ENCODE data around the gene PTPN9.
"Not testable (repeated sequence)": the region's sequence is repeated elsewhere in the genome, so short reads cannot be mapped to it uniquely, and the experiment has no call there.

PTPN9 gene

GRCh38 chr15:75582943-75583342 lies 3.8 kb upstream of the PTPN9 start:
- DNase-seq = not testable (repeated sequence)

- no peak for DNase-seq
Observed at GRCh38 chr15:75578173-75578947, 755 bp downstream of the PTPN9 start.

DNA sequence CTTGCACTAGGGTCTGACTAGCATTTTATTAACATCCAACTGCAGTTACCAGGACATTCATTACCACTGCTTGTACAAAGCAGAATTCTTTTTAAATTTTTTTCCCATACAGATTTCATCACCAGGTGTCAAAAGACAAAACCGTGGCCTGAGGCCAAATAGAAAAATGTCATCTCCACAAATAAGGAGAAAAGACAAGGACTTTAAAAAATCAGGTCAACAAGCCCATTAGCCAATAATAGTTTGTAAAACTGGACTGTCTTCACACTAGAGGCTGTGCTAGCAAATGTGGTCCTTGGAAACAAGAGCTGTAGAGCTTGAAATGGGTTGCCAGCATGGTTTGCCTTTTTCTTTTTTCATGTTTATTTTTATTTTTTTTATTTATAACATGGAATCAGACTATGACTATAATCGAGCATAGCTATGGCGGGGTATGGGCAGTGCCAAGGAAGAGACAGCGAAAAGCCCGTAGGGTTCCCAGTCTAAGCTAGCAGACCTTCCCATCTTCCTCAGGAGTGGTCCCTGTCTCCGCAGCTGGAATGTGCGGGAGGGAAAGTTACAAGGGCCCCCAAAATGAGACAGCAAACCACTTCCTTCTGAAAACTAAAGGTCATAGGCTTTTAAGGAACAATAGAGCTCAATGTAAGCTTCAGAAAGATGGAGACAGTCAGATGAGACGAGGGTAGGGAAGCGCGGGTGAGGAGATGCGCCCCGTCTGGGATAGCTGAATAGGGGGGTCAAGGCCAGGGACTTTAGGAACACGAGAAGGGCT lies 1.5 kb downstream of the PTPN9 start:
- DNase-seq = no peak

GRCh38 chr15:75573648-75574384 lies 5.3 kb downstream of the PTPN9 start:
- no peak for DNase-seq

DNA sequence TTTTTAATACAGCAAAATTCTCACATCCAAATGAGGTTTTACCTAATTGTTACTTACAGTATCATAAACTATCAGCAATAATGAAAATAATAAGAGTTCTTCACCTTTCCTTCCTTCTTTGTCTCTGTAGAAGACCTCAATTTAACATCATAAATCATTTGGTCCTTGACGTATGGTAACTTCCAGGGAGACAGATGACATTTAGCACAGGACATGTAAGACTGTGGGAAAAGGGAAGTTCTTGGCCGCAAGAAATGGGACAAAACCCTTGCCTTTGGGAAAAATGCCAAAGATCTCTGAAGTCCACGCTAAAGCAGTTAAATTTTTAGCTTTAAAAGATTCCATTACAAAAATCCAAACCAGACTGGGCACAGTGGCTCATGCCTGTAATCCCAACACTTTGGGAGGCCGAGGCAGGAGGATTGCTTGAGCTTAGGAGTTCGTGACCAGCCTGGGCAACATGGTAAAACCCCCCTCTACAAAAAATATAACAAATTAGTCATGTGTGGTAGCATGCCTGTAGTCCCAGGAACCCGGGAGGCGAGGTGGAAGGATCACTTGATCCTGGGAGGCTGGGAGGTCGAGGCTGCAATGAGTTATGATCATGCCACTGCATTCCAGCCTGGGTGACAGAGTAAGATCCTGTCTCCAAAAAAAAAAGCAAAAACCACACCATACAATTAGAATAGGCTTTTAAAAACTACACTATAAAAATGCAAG lies 8.8 kb downstream of the PTPN9 start:
- DNase-seq = no peak

GRCh38 chr15:75565062-75565970 lies 13.8 kb downstream of the PTPN9 start:
- no peak for DNase-seq

DNA sequence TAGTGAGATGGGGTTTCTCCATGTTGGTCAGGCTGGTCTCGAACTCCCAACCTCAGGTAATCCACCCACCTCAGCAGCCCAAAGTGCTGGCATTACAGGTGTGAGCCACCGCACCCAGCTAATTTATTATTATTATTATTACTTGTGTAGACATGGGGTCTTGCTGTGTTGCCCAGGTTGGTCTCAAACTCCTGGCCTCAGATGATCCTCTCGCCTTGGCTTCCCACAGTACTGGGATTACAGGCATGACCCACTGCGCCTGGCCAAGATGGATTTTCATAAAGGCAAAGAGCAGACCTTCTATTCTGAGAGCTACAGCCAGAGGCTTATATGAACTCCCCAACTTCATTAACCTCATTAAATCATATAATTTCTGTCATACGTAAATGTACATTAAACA lies 17.2 kb downstream of the PTPN9 start:
- DNase-seq = no peak

GRCh38 chr15:75559360-75559759 lies 19.8 kb downstream of the PTPN9 start:
- DNase-seq = not testable (repeated sequence)

DNA sequence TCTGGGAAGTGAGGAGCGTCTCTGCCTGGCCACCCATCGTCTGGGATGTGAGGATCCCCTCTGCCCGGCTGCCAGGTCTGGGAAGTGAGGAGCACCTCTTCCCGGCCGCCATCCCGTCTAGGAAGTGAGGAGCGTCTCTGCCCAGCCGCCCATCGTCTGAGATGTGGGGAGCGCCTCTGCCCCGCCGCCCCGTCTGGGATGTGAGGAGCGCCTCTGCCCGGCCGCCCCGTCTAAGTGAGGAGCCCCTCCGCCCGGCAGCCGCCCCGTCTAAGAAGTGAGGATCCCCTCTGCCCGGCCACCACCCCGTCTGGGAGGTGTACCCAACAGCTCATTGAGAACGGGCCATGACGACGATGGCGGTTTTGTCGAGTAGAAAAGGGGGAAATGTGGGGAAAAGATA lies 20.2 kb downstream of the PTPN9 start:
- DNase-seq = not testable (repeated sequence)

DNA sequence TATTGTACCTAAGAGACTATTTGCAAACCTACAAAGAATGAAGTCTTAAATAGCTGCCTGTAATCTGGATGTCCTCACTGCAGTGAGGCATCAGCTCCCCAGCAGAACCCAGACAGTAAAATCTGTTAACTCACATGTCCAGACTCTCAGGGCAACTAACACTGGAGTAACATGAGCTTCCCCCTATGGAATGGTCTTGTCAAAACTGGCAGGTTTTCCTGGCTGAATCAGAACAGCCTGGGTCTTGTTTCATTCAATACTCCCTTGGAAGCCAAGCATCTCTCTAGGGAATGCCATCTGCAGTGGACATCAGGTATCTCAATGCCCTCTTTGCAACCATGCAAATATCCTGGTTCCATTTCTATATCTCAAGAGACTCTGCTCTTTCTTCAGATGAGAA lies 24.4 kb downstream of the PTPN9 start:
- DNase-seq = no peak

DNA sequence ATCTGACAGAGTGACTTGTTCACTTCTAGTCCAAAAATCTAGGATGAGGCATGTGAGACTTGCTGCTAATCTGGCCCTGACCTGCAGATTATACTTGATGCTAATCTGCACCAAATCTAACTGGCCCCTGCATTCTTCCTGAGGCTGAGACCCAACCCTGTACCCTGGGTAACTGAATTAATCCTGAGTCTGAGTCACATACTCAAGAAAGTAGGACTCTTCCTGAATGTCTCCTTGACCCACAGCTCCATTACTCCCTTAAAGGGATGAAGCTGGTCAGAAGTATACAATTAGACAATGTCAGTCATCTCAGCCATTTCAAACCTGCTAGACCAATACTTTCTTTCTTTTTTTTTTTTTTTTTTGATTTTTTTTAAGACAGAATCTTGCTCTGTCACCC lies 25.5 kb downstream of the PTPN9 start:
- DNase-seq = no peak

DNA sequence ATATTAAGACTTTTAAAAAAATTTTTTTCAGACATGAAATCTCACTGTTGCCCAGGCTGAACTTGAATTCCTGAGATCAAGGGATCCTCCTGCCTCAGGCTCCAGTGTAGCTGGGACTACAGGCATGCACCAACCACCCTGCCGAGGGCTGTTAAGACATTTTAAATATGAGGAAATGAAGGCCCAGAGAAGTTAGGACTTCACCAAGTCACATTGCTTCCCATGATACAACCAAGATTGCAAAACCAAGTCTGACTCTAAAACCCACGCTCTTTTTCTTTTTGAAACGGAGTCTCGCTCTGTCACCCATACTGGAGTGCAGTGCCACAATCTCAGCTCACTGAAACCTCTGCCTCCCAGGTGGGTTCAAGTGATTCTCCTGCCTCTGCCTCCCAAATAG lies 28.0 kb downstream of the PTPN9 start:
- no peak for DNase-seq

DNA sequence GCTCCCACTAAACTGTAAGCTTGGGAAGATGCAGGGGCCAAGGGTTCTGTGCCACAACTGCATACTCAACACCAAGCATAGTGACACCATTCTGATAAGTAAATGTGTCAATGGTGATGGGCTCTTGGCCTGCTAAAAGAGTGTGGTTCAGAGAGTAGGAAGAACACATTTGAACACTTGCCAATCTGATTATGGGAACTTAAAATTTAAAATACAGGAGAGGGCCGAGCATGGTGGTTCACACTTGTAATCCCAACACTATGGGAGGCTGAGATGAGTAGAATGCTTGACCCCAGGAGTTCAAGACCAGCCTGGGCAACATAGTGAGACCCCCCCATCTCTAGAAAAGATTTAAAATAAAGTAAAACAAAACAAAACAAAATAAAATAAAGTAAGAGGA lies 34.1 kb downstream of the PTPN9 start:
- no peak for DNase-seq

DNA sequence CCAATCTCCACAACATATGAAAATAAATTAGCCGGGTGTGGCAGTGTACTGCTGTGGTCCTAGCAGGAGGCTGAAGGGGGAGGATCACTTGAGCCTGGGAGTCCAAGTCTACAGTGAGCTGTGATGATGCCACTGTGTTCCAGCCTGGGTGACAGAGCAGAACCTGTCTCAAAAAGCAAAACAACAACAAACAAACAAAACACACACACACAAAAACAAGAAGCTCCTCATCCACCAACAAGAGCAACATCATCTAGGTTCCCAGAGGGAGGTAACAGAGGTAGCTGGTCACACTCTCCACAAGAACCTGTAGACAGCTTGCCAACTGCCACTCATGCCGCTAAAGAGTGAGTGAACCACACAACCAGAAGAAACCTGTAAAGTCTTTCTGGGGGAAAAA lies 34.8 kb downstream of the PTPN9 start:
- DNase-seq = no peak

DNA sequence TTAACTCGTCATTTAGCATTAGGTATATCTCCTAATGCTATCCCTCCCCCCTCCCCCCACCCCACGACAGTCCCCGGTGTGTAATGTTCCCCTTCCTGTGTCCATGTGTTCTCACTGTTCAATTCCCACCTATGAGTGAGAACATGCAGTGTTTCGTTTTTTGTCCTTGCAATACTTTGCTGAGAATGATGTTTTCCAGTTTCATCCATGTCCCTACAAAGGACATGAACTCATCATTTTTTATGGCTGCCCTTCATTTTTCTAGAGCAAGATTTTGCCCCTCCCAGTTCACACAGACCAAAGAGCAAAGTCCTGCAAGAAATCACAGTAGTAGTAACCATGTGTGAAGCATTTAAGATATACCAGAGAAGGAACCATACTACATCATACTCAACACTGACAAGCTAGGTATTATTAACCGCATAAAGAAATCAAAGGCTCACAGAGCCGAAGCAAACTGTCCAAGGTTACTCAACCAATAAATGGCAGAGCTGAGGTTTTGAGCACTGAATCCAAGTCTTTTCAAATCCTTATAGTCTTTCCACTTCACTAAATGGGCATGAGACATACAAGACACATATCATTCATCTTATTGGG lies 36.1 kb downstream of the PTPN9 start:
- not testable (repeated sequence) for DNase-seq

GRCh38 chr15:75542386-75542797 lies 36.7 kb downstream of the PTPN9 start:
- DNase-seq = no peak

DNA sequence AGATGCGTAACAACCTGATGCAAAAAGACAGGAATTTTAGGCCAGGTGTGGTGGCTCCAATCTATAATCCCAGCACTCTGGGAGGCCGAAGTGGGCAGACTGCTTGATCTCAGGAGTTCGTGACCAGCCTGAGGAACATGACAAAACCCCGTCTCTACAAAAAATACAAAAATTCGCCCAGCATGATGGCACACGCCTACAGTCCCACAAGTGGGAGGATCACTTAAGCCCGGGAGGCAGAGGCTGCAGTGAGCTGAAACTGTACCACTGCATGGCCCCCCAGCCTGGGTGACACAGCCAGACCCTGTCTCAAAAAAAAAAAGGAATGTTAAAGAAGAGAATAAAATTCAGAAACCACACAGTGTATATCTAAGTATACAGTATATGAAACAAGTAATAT lies 40.7 kb downstream of the PTPN9 start:
- DNase-seq = no peak

- DNase-seq = no peak
Observed at GRCh38 chr15:75533945-75534344, 45.2 kb downstream of the PTPN9 start.

DNA sequence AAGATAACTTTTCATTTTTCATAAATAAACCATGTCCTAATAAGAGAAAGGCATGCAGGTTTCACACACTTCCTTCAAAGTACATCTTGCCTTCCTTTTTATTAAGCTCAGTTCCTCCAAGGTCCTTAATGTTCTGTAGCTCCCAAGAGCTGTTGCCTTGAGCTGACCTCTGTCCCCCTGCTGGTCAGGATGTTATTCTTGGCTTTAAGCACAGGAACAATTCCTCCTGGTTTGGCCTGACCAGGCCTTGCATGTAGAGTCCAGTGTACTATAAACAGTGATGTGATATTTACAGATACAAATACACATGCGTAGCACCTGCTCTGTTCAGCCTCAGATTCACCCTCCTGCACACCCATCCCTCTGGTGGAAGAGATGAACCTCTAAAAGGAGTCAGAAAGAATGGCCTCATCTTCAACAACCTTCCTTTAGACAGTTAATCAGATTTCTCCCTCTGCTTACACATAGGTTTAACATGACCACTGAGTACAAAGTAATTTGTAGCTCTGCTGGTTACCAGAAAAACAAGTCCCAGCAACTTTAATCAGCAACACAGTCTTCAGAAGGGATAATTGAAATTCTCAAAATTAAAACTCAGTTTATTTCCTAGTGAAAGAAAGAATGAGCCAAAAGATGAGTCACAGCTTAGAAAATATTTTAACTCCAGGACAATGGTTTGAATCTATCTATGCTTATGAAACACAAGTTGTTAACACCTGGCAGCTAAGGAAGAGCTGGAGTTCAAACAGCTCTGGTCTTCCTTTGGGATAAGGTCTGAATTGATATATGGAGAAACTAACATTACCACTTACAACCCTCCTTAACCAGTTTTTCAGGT lies 46.5 kb downstream of the PTPN9 start:
- DNase-seq = no peak

GRCh38 chr15:75531041-75531450 lies 48.1 kb downstream of the PTPN9 start:
- no peak for DNase-seq

All from effector CD8-positive, alpha-beta T cell (primary cell).